Measurements from ENCODE around the gene PRKCE.
A peak's percentile ranks its signal among the peaks of the same experiment; 100 is the strongest.

Gene PRKCE

DNA sequence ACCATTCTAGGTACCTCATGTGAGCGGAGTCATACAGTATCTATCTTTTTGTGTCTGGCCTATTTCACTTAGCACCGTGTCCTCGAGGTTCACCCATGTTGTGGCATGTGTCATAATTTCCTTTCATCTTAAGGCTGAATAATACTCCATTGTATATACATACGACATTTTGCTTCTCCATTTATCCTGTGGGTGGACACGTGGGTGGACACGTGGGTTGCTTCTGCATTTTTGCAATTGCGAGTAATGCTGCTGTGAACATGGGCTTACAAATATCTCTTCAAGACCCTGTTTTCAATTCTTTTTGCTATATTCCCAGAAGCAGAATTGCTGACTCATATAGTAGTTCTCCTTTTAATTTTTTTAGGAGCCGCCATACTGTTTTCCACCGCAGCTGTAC is 402.1 kb downstream of the PRKCE start:
- intact Hi-C loops (cut with DNase I; ENCODE audit: low total_unique reads), result no loop called here
- DNase-seq, result no peak
- H3K27me3 ChIP-seq, result no peaks in the 10 kb centered on the region

DNA sequence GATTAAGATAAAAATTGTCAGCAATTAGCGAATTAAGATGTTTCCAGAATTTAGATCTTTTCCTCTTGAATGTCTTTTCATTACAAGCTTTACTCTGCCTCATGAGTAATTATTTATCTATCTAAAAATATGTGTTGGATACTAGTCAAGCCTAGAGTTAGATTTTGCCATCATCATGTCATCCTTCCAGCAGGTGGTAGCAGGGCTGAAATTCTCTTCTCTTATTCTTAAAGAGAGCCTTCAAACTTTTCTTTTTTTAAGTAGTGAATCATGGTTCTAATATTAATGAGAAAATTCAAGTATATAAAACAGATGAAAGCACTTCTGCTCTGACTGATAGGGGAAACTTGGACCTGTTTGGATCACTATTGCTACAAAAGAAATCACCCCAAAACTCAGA is 405.1 kb downstream of the PRKCE start:
- no peaks in the 10 kb centered on the region for H3K9me3 ChIP-seq
- peaks cover 0 to 5% (median 0%) of the 10 kb centered on the region in 4 donors for H3K4me1 ChIP-seq
- H3K4me3 ChIP-seq, result no peak overlapping the region
- H3K27me3 ChIP-seq, result no peaks in the 10 kb centered on the region
- no peak for DNase-seq
- peaks cover 0 to 7% (median 0%) of the 10 kb centered on the region in 3 donors for H3K36me3 ChIP-seq
- TF ChIP-seq, protein P1, sequence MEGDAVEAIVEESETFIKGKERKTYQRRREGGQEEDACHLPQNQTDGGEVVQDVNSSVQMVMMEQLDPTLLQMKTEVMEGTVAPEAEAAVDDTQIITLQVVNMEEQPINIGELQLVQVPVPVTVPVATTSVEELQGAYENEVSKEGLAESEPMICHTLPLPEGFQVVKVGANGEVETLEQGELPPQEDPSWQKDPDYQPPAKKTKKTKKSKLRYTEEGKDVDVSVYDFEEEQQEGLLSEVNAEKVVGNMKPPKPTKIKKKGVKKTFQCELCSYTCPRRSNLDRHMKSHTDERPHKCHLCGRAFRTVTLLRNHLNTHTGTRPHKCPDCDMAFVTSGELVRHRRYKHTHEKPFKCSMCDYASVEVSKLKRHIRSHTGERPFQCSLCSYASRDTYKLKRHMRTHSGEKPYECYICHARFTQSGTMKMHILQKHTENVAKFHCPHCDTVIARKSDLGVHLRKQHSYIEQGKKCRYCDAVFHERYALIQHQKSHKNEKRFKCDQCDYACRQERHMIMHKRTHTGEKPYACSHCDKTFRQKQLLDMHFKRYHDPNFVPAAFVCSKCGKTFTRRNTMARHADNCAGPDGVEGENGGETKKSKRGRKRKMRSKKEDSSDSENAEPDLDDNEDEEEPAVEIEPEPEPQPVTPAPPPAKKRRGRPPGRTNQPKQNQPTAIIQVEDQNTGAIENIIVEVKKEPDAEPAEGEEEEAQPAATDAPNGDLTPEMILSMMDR (IDR thresholded peaks at IDR 0.05), result no peak
- intact Hi-C loops (cut with DNase I; ENCODE audit: low total_unique reads), result no loop called here
- H3K27ac ChIP-seq, result no peak overlapping the region

More for the DNA sequence above, 402.1 kb downstream of the PRKCE start:
- TF ChIP-seq, protein P1 (IDR thresholded peaks at IDR 0.05), result no peak
- Histone ChIP-seq H3K4me1 (peaks cover 0 to 23% (median 15%) of the 10 kb centered on the region in 4 donors), H3K9me3 (no peaks in the 10 kb centered on the region), H3K36me3 (peaks cover 0 to 7% (median 0%) of the 10 kb centered on the region in 3 donors), H3K4me3 (no peak overlapping the region), H3K27ac (no peak overlapping the region)

DNA sequence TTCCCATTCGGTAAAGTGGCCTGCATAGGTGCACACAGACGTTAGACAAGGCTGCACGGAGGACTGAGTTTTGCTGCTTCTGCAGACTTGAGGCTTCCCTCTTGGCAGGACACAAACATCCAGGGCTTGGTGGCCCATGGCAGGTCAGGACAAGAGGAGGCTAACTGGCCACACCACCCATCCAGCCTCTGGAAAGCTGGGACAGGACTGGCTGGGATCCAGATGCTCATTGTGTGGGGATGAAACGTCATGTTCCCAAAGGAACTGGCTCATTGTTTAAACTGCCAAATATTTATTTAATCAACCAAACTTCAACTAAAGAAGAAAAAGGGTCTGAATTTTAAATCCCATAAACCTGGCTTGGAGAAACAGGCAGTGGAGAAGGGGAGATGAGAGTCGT is 406.7 kb downstream of the PRKCE start:
- Histone ChIP-seq H3K4me3 (no peak overlapping the region), H3K9me3 (no peaks in the 10 kb centered on the region), H3K4me1 (peaks cover 0 to 10% (median 6%) of the 10 kb centered on the region in 4 donors), H3K27ac (no peak overlapping the region), H3K36me3 (peaks cover 0 to 7% (median 0%) of the 10 kb centered on the region in 3 donors), H3K27me3 (no peaks in the 10 kb centered on the region)
- intact Hi-C loops (cut with DNase I; ENCODE audit: low total_unique reads), result no loop called here
- no peak for DNase-seq
- TF ChIP-seq, protein P1 (IDR thresholded peaks at IDR 0.05), result no peak

DNA sequence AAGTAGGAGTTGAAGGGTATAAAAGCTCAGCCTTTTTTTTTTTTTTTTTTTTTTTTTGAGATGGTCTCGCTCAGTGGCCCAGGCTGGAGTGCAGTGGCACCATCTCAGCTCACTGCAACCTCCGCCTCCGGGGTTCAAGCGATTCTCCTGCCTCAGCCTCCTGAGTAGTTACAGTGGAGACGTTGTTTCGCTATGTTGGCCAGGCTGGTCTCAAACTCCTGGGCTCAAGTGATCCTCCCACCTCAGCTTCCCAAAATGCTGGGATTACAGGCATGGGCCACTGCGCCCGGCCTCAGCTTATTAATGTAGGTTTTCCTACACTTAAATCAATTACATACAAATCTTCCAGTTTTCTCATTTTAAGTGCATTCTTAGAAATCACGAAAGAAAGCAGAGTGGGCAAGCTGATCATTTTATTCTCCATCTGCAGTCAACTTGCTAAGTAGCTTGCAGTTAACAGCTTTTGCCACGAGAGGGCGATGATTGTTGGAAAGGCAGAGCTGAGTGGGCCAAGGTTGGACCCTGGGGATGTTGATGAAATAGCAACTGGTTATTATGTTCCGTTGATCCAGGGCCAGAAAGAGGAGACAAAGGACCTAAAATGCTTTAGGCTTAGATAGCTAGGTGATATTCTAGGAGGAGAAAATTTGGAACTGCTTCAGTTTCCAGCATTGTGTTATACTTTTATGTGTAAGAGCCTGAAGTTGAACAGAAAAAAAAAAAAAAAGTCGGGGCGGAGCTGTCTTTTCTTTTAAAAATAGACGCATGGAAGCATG is 411.4 kb downstream of the PRKCE start:
- Histone ChIP-seq H3K27ac (no peak overlapping the region), H3K4me3 (no peak overlapping the region), H3K4me1 (peaks cover 0 to 12% (median 9%) of the 10 kb centered on the region in 4 donors), H3K9me3 (no peaks in the 10 kb centered on the region), H3K27me3 (no peaks in the 10 kb centered on the region), H3K36me3 (no peaks in the 10 kb centered on the region)
- intact Hi-C loops (cut with DNase I; ENCODE audit: low total_unique reads), result loop anchor here (5.0 kb wide), 2 partner anchors 229 to 304 kb away; no protein-coding TSS in a partner anchor
- DNase-seq, result peak; percentile 89 to 95
- TF ChIP-seq, protein P1 (IDR thresholded peaks at IDR 0.05), result peak; percentile 88 to 90

DNA sequence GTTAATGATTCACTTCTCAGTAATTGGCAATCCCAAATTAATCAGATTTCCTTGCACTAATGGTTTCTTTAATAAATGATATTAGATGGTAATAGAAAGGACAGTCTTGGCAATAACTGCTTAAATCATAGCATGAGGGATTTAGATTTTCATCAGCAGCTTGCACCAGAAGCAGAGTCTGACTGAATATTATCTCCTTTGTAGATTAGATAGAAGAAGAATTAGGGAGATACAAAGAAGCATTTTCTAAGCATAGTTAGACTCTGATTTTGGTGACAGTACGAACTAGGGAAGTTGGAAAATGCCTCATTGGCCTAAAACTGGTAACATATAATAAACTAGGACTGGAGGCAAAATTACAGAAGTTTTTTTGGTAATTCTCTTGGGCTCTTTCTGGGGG is 412.9 kb downstream of the PRKCE start:
- no peak for DNase-seq
- peaks cover 0 to 12% (median 7%) of the 10 kb centered on the region in 4 donors for H3K4me1 ChIP-seq
- intact Hi-C loops (cut with DNase I; ENCODE audit: low total_unique reads), result loop anchor here (5.0 kb wide), 2 partner anchors 228 to 303 kb away; no protein-coding TSS in a partner anchor
- TF ChIP-seq, protein P1 (IDR thresholded peaks at IDR 0.05), result no peak
- H3K27ac ChIP-seq, result no peak overlapping the region
- H3K27me3 ChIP-seq, result no peaks in the 10 kb centered on the region
- no peaks in the 10 kb centered on the region for H3K9me3 ChIP-seq
- H3K36me3 ChIP-seq, result no peaks in the 10 kb centered on the region
- no peak overlapping the region for H3K4me3 ChIP-seq
